D341Med (cell line): Measurements from ENCODE around the gene LRRTM4.

Experiments
- DNase-seq: peaks from one replicate; pipeline ENCODE4 v3.0.0; 2012; ENCODE audit warnings: low spot score

The LRRTM4 gene

GRCh38 chr2:76985387-76986136 is 536.6 kb downstream of the LRRTM4 start:
- DNase-seq = no peak

GRCh38 chr2:76984359-76984758 is 537.8 kb downstream of the LRRTM4 start:
- DNase-seq = no peak

GRCh38 chr2:76980067-76980787 is 541.9 kb downstream of the LRRTM4 start:
- no peak for DNase-seq

GRCh38 chr2:76977846-76978727 is 544.1 kb downstream of the LRRTM4 start:
- DNase-seq = no peak

- DNase-seq = no peak
Measured at GRCh38 chr2:76975752-76976151, 546.4 kb downstream of the LRRTM4 start.

- no peak for DNase-seq
Measured at GRCh38 chr2:76973610-76974009, 548.6 kb downstream of the LRRTM4 start.

- no peak for DNase-seq
Measured at GRCh38 chr2:76965772-76966171, 556.4 kb downstream of the LRRTM4 start.

- no peak for DNase-seq
Measured at GRCh38 chr2:76958749-76959148, 563.4 kb downstream of the LRRTM4 start.

- peak; percentile 39 for DNase-seq
Measured at GRCh38 chr2:76953733-76954347, 568.3 kb downstream of the LRRTM4 start.

GRCh38 chr2:76946631-76947145 is 575.5 kb downstream of the LRRTM4 start:
- DNase-seq = no peak

- DNase-seq = no peak
Measured at GRCh38 chr2:76940559-76940958, 581.6 kb downstream of the LRRTM4 start.

- DNase-seq = no peak
Measured at GRCh38 chr2:76938153-76938552, 584.0 kb downstream of the LRRTM4 start.

GRCh38 chr2:76932550-76932949 is 589.6 kb downstream of the LRRTM4 start:
- no peak for DNase-seq

GRCh38 chr2:76930056-76930744 is 592.0 kb downstream of the LRRTM4 start:
- no peak for DNase-seq

- no peak for DNase-seq
Measured at GRCh38 chr2:76928026-76928425, 594.1 kb downstream of the LRRTM4 start.

- DNase-seq = no peak
Measured at GRCh38 chr2:76921006-76921405, 601.2 kb downstream of the LRRTM4 start.

- no peak for DNase-seq
Measured at GRCh38 chr2:76895469-76895868, 626.7 kb downstream of the LRRTM4 start.

- no peak for DNase-seq
Measured at GRCh38 chr2:76870581-76870980, 651.6 kb downstream of the LRRTM4 start.

- DNase-seq = no peak
Measured at GRCh38 chr2:76870011-76870410, 652.2 kb downstream of the LRRTM4 start.

GRCh38 chr2:76867854-76868253 is 654.3 kb downstream of the LRRTM4 start:
- DNase-seq = no peak

- no peak for DNase-seq
Measured at GRCh38 chr2:76866464-76866863, 655.7 kb downstream of the LRRTM4 start.
